GM13977 (cell line): ENCODE measurements around the gene HAGH.
A peak's percentile ranks its signal among the peaks of the same experiment; 100 is the strongest.

Experiments
- DNase-seq: peaks from one replicate; pipeline ENCODE4 v3.0.0; 2012; ENCODE audit warnings: low spot score
- CTCF ChIP-seq: IDR thresholded peaks from 2 replicates; pipeline ENCODE4 v1.5.1; 2012; ENCODE audit warnings: mild to moderate bottlenecking, control low read depth; ENCODE audit not compliant: insufficient read depth; ENCODE audit errors: extremely low read depth, missing control alignments
- in situ Hi-C: fragments of 300-500 bp; cut with MboI; formaldehyde crosslinking; loops from one replicate; pipeline ENCODE4 v1.12.0; 2022; ENCODE audit warnings: low sequenced_read_pairs, low pct_unique_long_range_greater_than_20kb, mixed read lengths, inconsistent platforms; ENCODE audit not compliant: unreplicated experiment

Gene HAGH

DNA sequence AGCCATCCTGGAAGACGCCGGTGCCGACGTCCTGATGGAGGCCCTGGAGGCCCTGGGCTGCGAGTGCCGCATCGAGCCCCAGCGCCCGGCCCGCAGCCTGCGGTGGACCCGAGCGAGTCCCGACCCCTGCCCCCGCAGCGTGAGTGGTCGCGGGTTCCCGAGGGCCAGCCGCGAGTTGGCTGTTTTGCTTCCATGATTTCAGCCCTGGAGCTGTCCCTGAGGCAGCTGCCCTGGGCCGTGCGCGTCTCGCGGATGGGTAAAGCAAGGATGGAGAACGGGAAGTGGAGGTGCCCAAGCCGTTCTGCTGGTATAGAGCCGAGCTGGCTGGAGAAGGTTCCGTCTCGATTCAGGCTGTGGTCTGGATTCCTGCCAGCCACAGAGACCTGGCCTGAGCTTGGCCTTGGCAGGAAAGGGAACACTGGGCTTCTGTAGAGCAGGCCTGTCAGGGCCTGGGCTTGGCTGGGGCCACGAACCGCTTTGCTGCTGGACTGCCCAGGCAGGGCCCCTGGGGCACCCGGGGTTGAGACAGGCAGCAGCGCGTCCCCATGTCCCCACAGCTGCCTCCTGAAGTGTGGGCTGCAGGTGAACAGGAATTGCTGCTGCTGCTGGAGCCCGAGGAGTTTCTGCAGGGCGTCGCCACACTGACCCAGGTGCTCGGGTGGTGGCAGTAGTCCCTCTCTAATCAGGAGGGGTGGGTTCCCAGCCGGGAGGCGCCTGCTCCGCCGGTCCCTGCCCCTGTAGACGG, 52.8 kb downstream of the HAGH start:
- in situ Hi-C loops, result no loop called here
- no peak for DNase-seq
- TF ChIP-seq CTCF, result no peak

- in situ Hi-C loops, result no loop called here
- DNase-seq, result peak; percentile 94
- TF ChIP-seq CTCF, result peak; percentile 92
These were observed 53.5 kb downstream of the HAGH start, which contains the start of gene MRPS34 for GRCh38 chr16:1772908-1773702. Gene MRPS34 (minus strand): TSS chr16:1773134. CDS start chr16:1773119, 15 bp downstream.

DNA sequence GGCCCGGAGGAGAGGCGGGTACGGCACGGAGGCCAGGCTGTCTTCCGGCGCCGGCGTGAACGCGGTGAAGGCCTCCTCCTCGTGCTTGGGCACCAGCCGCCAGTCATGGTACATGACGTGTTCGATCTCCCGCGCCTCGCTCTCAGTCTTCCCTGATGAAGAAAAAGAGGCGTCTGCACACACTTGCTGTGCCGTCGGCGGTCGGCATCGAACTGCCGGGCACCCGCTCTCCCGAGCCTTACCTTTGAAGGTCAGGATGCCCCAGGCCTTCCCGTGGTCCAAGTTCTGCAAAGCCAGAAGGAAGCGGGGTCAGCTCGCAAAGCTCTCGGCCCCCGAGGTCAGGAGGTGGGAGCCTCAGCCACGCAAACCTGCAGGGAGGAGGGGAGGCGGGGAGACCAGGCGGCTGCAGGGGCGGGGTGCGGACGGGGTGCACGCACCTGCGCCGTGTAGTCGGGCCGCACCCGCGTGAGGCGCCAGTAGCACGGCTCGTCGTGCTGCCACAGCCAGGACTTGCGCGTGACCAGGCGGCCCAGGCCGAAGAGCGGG, 54.2 kb downstream of the HAGH start, which contains the start of gene EME2:
EME2 (plus strand) TSS at position 449 of the 546 bp plus-strand sequence. CDS start 418 bp downstream, outside the sequence.
- TF ChIP-seq CTCF, result no peak
- DNase-seq, result peak; percentile 62
- in situ Hi-C loops, result no loop called here

GRCh38 chr16:1771864-1772361, 54.7 kb downstream of the HAGH start:
- DNase-seq, result no peak
- in situ Hi-C loops, result no loop called here
- no peak for TF ChIP-seq CTCF

DNA sequence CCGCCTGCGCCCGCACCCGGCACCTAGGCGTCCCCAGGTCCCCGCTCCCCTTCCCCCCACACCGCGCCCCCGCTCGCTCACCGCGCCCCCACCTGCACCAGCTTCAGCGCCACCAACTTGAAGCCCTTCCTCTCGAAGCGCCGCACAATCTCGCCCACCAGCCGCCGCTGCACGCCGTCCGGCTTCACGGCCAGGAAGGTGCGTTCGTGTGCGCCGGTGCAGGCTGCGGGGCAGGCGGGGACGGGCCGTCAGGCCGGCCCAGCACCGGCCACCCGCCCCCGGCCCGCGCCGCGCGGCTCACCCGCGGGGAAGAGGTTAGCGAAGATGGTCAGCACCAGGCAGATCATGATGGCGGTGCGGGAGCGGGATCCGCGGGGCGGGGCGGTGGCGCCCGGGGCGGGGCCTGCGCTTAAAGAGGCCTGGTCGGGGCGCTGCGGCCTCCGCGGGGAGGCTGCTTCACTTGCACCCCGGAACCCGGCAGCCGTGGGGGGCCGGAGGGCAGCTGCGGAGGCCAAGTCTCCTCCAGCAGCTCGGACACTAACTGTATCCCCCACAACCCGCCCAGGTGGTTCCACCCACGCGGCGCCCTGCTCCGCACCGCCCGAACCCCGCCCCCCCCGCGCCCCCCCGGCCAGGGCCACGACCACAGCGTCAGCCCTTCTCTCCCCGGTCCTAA, 55.3 kb downstream of the HAGH start, which contains the start of gene NME3:
NME3 (minus strand) TSS at position 356 of the 676 bp plus-strand sequence; CDS start at position 347, 9 bp downstream.
- TF ChIP-seq CTCF, result no peak
- in situ Hi-C loops, result no loop called here
- peak; percentile 95 for DNase-seq
